Smooth muscle cell (in vitro differentiated cells): ENCODE data around the gene TSPEAR. TPM values are rescaled to one million over a fixed set of nuclear protein-coding genes. Genes with fewer than 3 reads are reported as not detected.

Experiments used
- DNase-seq: peaks from one replicate; lab custom pipeline; 2025; ENCODE audit not compliant: unreplicated experiment; lab: John Stamatoyannopoulos, UW
- H2AFZ ChIP-seq: fragments of 200-600 bp; sonication (generic); 2 replicates; pipeline ENCODE4 v1.6.0; 2016; ENCODE audit warnings: antibody characterized with exemption, low read depth, mild to moderate bottlenecking
- H3F3A ChIP-seq: fragments of 200-600 bp; sonication (generic); 2 replicates; pipeline ENCODE4 v1.6.0; 2017; ENCODE audit warnings: antibody characterized with exemption, low read depth
- H3K27ac ChIP-seq: fragments of 200-600 bp; sonication (generic); 2 replicates; pipeline ENCODE4 v1.5.1; 2016; ENCODE audit warnings: low read depth, mild to moderate bottlenecking
- H3K27me3 ChIP-seq: fragments of 200-600 bp; sonication (generic); 2 replicates; pipeline ENCODE4 v1.6.1; 2016; ENCODE audit warnings: low read depth, mild to moderate bottlenecking
- H3K36me3 ChIP-seq: fragments of 200-600 bp; sonication (generic); 2 replicates; pipeline ENCODE4 v1.5.1; 2016; ENCODE audit warnings: low read depth
- H3K4me1 ChIP-seq: fragments of 200-600 bp; sonication (generic); 2 replicates; pipeline ENCODE4 v1.5.1; 2016; ENCODE audit warnings: low read depth
- H3K4me2 ChIP-seq: fragments of 200-600 bp; sonication (generic); 2 replicates; pipeline ENCODE4 v1.6.0; 2016; ENCODE audit warnings: mild to moderate bottlenecking
- H3K4me3 ChIP-seq: fragments of 200-600 bp; sonication (generic); 2 replicates; pipeline ENCODE4 v1.5.1; 2016; ENCODE audit warnings: mild to moderate bottlenecking
- H3K79me2 ChIP-seq: fragments of 200-600 bp; sonication (generic); 2 replicates; pipeline ENCODE4 v1.6.0; 2016; ENCODE audit warnings: low read depth, mild to moderate bottlenecking
- H3K9ac ChIP-seq: fragments of 200-600 bp; sonication (generic); 2 replicates; pipeline ENCODE4 v1.6.0; 2016; ENCODE audit warnings: low read depth
- H3K9me3 ChIP-seq: fragments of 200-600 bp; sonication (generic); replicated peaks from 2 replicates; pipeline ENCODE4 v1.5.1; 2016; ENCODE audit warnings: low read depth
- H4K20me1 ChIP-seq: fragments of 200-600 bp; sonication (generic); 2 replicates; pipeline ENCODE4 v1.6.0; 2016; ENCODE audit warnings: low read depth
- WGBS: methylation state at CpG from one replicate; pipeline ENCODE4 v1.1.7; 2016; ENCODE audit warnings: low lambda C conversion rate; 5-methylcytosine and 5-hydroxymethylcytosine counted together
- polyA plus RNA-seq: library from polyadenylated mRNA; unstranded; fragments of >200 nt; fragmentation: Nextera tagmentation; extraction: Ambion mirVana; gene quantifications from 2 replicates; pipeline ENCODE4 v1.2.1, GENCODE V29; 2016
- total RNA-seq: library from RNA; depleted of rRNA; stranded (reverse); fragments of >200 nt; gene quantifications from 2 replicates; pipeline ENCODE4 v1.2.3, GENCODE V29; 2014
- TF ChIP-seq, protein P1 (sequence below): fragments of 200-600 bp; sonication (generic); IDR thresholded peaks from 2 replicates; pipeline ENCODE4 v1.5.1; 2017; ENCODE audit warnings: borderline replicate concordance, mild to moderate bottlenecking, antibody characterized with exemption; ENCODE audit not compliant: insufficient read depth, poor library complexity, severe bottlenecking

TSPEAR gene
- total and polyA plus RNA-seq, 2 experiments from 2014 or later = 0.71 TPM; not detected in 1

- no peak within 1 kb of the TSS for H3K4me2 ChIP-seq
- H3K27me3 ChIP-seq = no peaks in the 10 kb centered on the region
- H3F3A ChIP-seq = no peaks in the 10 kb centered on the region
- no peak within 1 kb of the TSS for H3K27ac ChIP-seq
- H3K9me3 ChIP-seq = no peaks in the 10 kb centered on the region
- no peaks in the 10 kb centered on the region for H3K79me2 ChIP-seq
- H3K4me1 ChIP-seq = no peaks in the 10 kb centered on the region
- TF ChIP-seq, protein P1, sequence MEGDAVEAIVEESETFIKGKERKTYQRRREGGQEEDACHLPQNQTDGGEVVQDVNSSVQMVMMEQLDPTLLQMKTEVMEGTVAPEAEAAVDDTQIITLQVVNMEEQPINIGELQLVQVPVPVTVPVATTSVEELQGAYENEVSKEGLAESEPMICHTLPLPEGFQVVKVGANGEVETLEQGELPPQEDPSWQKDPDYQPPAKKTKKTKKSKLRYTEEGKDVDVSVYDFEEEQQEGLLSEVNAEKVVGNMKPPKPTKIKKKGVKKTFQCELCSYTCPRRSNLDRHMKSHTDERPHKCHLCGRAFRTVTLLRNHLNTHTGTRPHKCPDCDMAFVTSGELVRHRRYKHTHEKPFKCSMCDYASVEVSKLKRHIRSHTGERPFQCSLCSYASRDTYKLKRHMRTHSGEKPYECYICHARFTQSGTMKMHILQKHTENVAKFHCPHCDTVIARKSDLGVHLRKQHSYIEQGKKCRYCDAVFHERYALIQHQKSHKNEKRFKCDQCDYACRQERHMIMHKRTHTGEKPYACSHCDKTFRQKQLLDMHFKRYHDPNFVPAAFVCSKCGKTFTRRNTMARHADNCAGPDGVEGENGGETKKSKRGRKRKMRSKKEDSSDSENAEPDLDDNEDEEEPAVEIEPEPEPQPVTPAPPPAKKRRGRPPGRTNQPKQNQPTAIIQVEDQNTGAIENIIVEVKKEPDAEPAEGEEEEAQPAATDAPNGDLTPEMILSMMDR = no peak
- H3K4me3 ChIP-seq = no peak within 1 kb of the TSS
- H3K9ac ChIP-seq = no peak within 1 kb of the TSS
- no peaks in the 10 kb centered on the region for H4K20me1 ChIP-seq
- no peak within 1 kb of the TSS for H2AFZ ChIP-seq
- DNase-seq = no peak
- no peaks in the 10 kb centered on the region for H3K36me3 ChIP-seq
- WGBS = 96% methylated on average over 7 of the region's 7 CpGs
Measured at GRCh38 chr21:44626673-44627143, 84.7 kb downstream of the TSPEAR start, which contains the start of gene KRTAP10-9. Gene KRTAP10-9, plus strand, starts transcription at chr21:44627093. Its CDS starts 79 bp downstream, at chr21:44627172.

GRCh38 chr21:44626262-44626661 lies 85.1 kb downstream of the TSPEAR start:
- no peaks in the 10 kb centered on the region for H3K9me3 ChIP-seq
- 93% methylated on average over 10 of the region's 10 CpGs for WGBS

GRCh38 chr21:44625756-44626155 lies 85.6 kb downstream of the TSPEAR start:
- Histone ChIP-seq H3F3A (no peaks in the 10 kb centered on the region), H3K9me3 (no peaks in the 10 kb centered on the region), H4K20me1 (no peaks in the 10 kb centered on the region), H3K27ac (no peak overlapping the region), H3K4me2 (no peak overlapping the region), H3K36me3 (no peaks in the 10 kb centered on the region), H3K27me3 (no peaks in the 10 kb centered on the region), H3K79me2 (no peaks in the 10 kb centered on the region), H3K9ac (no peak overlapping the region), H3K4me3 (no peak overlapping the region), H2AFZ (no peak overlapping the region), H3K4me1 (no peaks in the 10 kb centered on the region)
- DNase-seq = no peak
- TF ChIP-seq, protein P1 = no peak
- WGBS = 98% methylated on average over 7 of the region's 7 CpGs

More at GRCh38 chr21:44626262-44626661, 85.1 kb downstream of the TSPEAR start:
- DNase-seq = no peak
- Histone ChIP-seq H3K4me3 (no peak overlapping the region), H3K79me2 (no peaks in the 10 kb centered on the region), H3K9ac (no peak overlapping the region), H3K27me3 (no peaks in the 10 kb centered on the region), H3K27ac (no peak overlapping the region), H3K36me3 (no peaks in the 10 kb centered on the region), H3K4me2 (no peak overlapping the region), H2AFZ (no peak overlapping the region), H3F3A (no peaks in the 10 kb centered on the region), H4K20me1 (no peaks in the 10 kb centered on the region), H3K4me1 (no peaks in the 10 kb centered on the region)
- TF ChIP-seq, protein P1 = no peak

DNA sequence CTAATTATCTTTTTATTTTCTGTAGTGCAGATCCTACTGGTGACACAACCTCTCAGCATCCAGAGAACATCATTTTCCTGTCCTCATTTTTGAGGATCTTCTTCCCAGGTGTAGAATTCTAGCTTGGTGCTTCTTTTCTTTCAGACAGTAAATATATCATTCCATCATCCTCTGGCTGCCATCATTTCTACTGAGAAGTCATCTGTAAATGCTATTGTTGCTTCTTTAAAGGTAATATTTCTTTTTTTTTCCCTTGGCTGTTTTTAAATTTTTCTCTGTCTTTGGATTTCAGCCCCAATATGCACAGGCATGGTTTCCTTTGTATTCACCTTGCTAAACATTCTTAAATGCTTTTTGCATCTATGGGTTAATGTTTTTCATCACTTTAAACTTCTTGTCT lies 87.8 kb downstream of the TSPEAR start:
- H3K9ac ChIP-seq = no peak overlapping the region
- H3K9me3 ChIP-seq = no peaks in the 10 kb centered on the region
- no peaks in the 10 kb centered on the region for H3K4me1 ChIP-seq
- no peaks in the 10 kb centered on the region for H3K36me3 ChIP-seq
- no peak for DNase-seq
- no peak overlapping the region for H3K27ac ChIP-seq
- no peak overlapping the region for H3K4me2 ChIP-seq
- H3K27me3 ChIP-seq = no peaks in the 10 kb centered on the region
- no peaks in the 10 kb centered on the region for H4K20me1 ChIP-seq
- no peak overlapping the region for H3K4me3 ChIP-seq
- H3F3A ChIP-seq = no peaks in the 10 kb centered on the region
- no peak overlapping the region for H2AFZ ChIP-seq
- TF ChIP-seq, protein P1 = no peak
- H3K79me2 ChIP-seq = no peaks in the 10 kb centered on the region
